DMS53 treated with DMSO at 0.1 percent for 48 hours (cell line): Measurements from ENCODE around the gene SNX15.

Experiments
- DNase-seq: peaks from one replicate; lab custom pipeline; 2025; ENCODE audit not compliant: unreplicated experiment; lab: John Stamatoyannopoulos, UW

The SNX15 gene

DNA sequence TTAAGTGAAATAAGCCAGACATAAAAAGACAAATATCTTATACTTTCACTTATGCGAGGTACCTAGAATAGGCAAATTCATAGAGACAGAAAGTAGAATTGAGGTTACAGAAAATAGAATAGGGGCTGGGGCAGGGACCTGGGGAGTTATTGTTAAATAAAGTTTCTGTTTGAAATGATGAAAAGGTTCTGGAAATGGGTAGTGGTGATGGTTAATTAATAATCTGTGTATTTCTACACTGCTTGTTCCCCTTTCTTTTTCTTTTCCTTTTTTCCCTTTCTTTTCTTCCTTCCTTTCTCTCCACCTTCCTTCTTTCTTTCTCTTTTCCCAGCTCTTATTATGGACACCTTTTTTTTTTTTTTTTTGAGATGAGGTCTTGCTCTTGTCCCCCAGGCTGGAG is 28.3 kb downstream of the SNX15 start:
- no peak for DNase-seq

DNA sequence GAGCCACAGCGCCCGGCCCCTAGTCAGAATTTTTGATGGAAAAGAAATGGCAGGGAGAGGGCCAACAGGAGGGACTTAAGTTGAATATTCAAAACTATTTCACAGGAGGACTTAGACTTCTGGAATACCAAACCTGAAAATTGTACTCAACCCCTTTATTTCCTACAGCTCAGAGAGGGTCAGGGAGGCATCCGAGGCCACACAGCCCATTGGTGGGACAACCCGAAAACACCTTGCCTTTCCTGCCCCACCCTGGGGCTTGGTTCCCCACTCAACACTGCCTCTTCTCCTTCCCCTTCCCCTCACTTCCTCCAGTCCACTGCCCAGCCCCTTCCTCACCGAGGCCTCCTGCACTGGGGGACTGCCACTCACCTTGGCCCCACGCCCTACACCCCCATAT is 29.8 kb downstream of the SNX15 start:
- no peak for DNase-seq

DNA sequence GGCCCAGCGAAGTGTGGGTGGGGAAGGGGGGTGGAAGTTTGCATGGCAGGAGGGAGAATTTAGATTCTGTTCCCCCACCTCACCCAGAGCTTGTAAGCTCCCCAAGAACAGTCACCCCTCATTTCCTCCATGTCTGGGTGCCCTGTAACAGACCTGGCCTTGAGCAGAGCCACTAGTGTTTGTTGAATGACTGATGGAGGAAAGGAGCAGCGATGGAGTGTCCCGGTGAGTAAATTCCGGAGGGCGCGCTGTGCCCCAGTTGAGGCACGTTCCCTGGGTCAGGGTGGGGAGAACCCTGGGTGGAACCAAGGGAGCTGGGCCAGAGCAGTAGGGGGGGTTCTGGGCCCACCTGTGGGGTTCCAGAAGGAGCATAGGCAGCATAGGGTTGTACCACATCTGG is 30.3 kb downstream of the SNX15 start:
- no peak for DNase-seq

DNA sequence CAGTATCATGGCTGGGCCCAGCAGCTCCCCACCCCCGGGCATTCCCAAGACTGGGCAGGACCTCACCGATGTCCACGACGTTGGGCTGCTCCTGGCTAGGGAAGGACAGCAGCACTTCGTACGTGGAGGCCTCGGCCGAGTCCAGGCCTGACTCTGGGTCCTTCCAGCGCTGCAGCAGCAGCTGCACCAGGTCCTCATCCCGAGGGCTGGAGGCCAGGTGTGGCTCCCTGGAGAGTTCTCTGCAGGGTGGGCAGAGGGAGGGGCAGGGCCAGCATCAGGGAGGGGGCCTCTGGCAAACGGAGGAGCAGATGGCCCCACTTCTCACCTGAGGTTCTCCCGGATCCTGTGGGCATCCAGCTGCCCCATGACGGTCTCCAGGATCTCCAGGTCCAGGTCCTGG is 30.8 kb downstream of the SNX15 start:
- DNase-seq, result no peak

DNA sequence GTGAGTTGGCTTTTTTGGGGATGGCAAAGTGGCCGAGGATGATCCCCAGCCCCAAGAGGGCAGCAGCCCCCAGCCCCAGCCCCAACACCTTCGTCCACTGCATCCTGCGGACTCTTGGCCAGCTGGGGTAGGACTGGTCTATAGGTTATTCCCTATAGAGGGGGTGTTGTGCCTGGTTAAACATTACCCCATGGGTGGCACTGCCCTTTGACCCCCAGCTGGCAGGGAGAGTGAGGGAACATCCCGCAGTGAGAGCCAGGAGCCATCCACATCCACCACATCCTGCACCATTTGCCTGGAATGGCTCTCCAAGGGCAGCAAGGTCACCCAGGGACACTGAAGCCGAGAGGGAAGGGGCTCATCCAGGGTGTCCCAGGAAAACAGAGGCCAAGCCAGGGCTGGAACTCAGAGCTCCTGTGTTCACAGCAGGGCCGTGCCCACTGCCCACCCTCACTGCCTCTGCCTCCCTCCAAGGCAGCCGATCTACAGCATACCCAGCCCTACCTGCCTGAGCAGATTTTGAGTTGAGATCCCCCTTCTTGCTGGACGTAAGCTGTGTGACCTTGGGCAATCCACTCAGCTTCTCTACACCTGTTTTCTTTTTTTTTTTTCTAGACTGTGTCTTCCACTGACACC is 31.3 kb downstream of the SNX15 start, which contains the start of gene NAALADL1:
TSS of gene NAALADL1 (minus strand) at position 135 of the 636 bp plus-strand sequence. CDS start at position 103, 32 bp downstream.
- DNase-seq, result no peak

DNA sequence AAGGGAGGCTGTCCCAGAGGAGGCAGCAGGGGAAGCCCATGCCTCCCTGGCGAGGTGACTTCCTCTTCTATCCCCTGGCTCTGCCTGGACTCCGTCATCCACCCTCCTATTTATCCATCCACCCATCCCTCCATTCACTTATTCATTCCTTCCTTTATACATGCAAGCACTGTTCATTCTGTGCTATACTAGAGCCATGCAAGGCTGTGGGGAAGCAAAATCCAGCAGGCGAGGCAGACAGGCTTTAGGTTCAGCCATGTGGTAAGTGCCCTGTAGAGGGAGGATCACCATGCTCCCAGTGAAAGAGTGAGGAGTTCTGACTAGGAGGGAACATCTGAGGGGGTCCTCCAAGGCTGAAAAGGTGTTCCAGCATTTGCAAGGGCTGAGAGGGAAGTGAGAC is 32.3 kb downstream of the SNX15 start:
- DNase-seq, result no peak

DNA sequence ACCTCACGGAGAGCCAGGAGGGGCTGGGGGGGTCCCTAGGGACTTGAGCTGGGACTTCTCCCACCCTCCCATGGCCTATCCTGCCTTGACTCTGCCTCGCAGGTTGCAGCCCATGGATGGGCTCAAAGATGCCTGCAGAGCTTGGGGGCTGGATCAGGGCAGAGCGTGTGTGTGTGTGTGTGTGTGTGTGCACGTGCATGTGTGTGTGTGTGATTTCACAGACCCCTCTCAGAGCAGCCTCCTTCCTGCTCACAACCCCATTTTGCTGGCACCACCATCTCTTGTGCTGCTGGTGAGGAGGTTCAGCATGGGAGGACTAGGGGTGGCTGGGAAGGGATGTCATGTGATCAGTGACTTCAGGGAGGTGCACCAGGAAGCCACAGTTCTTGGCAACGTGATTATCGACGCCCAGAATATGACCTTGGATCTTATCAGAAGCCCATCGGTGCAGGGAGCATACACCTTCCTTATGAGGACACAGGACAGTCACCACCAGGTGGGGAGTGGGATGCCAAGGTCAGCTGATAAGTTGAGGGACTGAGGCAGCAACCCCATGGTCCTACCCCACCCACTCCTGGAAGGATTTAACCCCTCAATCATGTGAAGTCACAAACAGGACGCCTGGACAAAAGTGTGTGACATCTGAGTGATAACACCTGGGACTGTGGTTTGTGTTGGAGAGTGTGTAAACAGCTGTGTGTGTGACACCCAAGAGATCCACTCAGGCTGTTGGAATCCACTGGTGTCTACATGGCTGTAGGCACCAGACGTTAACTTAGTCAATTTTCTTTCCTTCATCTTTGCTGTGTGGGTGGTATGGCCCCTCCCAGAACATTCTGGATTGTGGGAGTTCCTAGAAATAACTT is 33.0 kb downstream of the SNX15 start:
- no peak for DNase-seq

DNA sequence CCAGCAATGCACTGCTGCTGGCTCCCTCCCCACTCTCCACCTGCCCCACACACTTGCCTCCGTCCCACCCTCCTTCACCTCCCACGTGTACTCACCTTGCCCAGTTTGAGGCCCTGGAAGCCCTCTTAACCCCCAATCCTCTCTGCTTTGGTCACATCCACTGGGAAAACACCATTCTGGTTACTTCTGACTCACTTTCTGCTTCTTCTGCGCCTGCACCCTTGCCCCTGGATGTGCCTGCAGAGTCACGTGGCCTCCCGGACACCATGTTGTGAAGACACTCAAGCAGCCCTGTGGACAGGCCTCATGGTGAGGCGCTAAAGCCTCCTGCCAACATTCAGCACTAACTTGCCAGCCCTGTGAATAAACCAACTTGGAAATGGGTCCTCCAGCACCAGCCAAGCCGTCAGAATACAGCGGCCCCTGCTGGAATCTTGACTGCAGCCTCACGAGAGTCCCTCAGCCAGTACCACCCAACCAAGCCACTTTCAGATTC is 33.7 kb downstream of the SNX15 start:
- DNase-seq, result no peak

DNA sequence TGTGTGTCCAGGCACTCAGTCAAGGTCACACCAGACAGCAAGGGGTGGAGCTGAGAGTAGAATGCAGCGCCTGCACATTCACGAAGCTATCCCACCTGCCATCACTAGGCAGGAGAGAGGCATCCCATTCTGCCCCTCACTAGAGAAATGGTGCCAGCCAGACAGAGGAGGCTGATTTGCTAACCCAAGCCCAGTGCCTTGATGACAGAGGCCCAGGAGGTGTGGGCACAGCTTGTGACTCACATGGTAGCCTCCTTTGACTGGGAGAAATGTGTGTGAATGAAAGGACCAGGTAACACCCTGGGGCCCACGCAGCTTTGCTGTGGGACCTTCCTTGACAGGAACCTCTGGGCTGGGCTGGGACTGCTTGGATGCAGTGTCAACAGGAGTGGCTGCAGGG is 36.3 kb downstream of the SNX15 start:
- DNase-seq, result no peak

DNA sequence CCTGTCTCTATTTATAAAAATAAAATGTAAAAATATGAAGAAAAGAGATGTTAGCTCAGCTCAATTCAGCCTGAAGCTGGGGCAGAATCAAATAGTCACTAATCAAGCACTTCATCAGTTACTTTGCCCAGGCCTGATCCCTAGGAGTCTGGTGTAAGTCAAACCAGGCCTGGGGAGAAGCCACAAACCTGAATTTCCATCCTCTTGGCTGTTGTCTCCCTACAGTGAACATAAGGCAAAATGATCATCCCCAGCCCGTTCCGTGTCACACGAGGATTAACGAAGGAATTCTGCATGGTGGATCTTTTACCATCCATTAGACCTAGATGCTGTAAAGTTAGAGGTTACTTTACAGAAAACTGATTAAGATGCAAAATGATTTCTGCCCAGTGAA is 37.6 kb downstream of the SNX15 start:
- DNase-seq, result no peak

DNA sequence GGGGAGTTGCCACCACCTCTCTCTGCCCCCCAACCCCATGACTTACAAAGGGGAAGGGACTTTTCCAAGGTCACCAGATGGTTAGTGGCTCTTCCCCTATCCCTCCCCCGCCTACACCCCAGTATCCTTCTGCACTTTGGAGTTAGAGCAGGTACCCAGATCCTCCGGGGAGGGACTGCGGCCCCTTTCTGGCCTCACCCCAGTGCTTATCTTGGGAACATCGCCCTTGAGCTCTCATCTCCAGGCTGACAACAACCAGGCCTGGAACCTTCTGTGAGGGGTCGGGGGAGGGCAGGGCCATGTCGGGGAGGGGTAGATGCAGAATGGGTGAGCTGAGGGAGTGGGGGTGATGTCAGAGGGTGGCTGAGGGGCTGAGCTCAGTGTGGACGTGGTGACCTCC is 38.6 kb downstream of the SNX15 start:
- no peak for DNase-seq

DNA sequence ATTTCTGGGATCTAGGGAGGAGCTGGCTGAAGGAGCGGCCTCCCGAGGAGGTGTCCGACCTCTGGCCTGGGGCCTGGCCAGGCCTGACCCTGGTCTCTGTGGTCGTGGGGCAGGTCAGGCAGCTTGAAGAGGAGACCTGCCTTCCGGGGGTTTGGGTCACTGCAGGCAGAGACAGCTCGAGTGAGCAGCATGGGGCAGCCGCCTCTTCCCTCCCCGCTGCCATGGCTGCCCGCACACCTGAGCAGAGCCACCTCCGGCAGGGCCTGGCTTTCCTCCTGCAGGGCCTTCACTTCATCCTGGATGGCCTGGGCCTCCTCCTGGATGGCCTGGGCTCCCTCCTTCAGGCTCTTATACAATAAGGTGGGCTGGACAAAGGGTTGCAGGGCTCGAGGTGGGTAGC is 39.1 kb downstream of the SNX15 start:
- DNase-seq, result no peak

DNA sequence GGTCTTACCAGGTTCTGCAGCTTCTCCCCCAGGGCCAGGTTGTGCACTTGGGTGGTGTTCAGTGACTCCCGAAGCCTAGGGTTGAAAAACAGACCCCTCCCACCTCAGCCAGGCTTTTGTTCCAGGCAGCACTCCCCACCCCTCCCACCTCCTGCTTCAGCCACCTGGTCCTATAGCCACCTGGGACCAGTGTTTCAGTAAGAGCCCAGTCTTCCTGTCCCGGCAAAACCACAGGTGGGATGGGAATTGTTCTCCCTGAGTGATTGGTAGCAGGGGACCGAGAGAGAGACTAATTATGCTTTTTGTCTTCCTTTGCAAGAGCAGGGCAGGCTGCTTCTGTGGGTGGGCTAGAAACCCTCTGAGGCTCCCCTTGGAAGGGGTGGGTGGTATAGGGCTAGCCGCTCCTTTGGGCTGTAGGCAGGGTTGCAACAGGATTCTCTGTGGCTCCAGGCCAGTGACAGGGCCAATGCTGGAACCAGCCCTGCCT is 39.6 kb downstream of the SNX15 start:
- DNase-seq, result no peak

DNA sequence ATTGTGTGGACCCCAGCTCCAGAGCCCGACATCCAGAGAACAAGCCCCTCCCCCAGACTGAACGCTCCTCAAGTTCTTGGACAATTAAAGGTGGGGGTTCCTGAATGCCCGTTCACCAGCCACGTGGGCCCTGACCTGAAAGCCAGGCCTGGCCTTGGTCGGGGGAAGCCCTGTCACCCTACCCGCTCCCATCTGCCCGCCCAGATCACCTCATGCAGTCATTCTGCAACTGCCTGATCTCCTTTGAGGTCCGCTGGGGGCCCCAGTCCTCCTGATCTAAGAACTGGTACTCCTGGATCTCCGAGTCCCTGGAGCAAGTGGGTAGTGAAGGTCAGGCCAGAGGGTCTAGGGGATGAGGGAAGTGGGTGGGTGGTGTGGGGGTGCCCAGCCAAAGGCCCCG is 40.2 kb downstream of the SNX15 start:
- DNase-seq, result no peak

DNA sequence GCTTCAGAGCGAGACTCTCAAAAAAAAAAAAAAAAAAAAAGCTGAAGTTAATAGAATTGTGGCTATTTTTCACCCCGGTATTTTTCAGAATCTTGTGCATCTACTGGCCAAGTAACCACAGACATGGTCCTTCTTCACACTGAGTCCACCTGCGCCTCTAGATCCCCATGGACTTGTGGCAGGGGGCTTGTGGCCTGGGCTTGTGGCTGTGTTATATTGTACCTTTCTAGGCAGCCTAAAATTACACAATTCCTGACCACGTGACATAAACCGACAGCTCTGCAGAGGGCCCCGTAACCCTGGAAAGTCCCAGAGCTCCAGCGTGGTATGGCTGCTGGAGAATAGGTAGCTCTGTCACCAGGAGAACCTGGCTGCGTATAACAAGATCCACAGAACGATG is 42.0 kb downstream of the SNX15 start:
- DNase-seq, result no peak

DNA sequence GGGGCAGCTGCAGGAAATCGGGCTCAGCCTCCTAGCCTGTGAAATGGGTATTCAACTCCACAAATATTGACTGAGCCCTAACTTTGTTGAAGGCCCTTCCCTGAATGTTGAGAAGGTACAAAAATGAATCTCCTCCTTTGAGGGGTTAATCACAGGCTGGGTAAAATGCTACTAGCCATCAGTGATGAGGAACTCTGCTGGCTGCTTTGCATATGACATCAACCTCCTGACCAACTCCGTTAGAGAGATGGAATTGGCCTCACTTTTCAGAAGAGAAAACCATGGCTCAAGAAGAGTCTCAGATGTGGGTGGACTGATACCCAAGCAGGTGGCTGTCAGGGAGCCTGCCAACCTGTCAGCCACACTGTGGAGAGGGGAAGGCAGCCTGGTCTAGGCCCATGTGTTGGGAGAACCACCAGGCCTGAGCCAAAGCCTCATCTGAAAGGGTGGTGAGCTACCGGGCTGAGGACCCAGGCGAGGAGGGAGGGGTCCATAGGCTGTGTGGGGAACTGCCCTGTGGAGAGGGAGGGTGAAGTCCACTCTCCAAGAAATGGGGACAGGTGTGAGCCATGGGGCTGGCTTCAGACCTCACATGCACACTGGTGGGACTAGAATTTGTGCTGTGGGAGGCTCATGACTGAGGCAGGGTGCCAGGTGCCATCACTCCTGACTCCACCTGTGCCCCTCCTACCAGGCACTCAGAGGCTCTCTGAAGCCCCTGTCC is 44.8 kb downstream of the SNX15 start:
- DNase-seq, result no peak

DNA sequence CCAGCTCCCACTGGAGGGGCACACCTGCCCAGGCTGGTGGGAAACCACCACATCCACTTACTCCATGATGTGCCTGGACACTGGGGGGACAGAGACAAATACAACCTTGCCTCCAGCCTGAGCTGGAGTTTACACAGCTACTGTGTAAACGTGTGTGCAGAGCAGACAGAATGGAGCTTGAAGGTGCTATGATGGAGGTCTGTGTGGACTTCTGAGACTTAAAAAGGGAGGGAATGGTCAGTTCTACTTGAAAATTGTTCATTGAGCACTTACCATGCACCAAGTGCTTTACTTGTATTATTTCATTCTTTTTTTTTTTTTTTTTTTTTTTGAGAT is 45.4 kb downstream of the SNX15 start:
- no peak for DNase-seq

DNA sequence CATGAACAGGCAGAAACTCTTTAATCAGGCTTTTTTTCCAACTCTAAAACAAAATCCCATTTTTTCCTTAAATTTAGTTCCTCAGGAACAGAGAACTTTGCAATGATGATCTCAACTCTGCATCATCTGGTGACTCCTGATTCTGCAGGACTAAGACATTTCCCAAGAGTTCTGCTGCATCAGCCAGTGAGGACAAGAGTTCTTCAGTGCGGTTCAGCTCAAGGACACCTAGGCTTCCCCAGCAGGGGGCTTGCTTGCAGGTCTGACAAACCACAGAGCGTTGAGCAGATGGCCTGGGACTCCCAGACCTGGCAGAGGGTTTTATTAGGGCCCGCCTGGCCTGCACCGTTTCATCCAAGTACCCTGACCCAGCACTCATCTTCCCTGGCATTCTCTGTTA is 50.2 kb downstream of the SNX15 start:
- DNase-seq, result no peak

DNA sequence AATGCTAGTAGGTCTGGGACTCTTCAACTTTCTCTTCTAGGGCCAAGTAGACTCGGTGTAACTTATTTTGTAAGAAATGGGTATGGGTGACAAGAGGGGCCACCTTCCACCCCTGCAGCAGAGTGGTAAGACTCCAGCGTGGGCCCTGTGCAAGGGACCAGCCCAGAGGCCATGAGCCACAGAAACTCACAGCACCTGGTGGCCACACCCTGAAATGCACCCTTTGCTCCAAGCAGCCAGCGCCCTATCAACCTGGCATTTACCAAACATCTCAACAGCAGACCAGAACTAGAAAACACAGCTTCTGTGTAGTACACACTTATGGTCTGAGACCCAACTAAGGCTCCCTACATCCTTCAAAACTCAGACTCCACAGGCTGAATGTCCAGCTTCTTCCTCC is 50.9 kb downstream of the SNX15 start:
- no peak for DNase-seq

DNA sequence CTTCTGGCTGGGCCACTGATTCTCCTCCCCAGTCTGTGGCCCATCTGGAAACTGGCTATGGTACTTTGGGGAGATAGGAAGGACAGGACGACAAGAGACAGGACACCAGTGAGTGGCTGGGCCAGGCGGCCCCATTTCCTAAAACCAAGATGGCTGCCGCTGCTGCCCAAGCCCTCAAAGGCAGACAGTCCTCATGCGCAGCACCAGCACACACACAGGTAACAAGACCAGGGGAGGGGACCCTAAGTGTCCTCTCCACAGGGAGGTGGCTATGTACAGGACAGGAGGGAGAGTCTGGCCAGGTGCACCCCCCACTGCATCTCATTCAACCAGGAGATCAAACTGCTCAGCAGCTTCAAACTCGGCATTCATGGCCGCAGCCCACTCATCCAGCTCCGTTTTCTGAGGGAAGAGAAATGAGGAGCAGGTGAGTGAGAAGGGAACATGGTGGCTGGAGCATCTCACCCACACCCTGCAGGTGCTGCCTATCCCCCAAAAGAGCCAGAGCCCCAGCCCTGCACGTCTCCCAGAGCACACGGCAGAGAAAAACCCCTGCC is 51.6 kb downstream of the SNX15 start:
- no peak for DNase-seq

DNA sequence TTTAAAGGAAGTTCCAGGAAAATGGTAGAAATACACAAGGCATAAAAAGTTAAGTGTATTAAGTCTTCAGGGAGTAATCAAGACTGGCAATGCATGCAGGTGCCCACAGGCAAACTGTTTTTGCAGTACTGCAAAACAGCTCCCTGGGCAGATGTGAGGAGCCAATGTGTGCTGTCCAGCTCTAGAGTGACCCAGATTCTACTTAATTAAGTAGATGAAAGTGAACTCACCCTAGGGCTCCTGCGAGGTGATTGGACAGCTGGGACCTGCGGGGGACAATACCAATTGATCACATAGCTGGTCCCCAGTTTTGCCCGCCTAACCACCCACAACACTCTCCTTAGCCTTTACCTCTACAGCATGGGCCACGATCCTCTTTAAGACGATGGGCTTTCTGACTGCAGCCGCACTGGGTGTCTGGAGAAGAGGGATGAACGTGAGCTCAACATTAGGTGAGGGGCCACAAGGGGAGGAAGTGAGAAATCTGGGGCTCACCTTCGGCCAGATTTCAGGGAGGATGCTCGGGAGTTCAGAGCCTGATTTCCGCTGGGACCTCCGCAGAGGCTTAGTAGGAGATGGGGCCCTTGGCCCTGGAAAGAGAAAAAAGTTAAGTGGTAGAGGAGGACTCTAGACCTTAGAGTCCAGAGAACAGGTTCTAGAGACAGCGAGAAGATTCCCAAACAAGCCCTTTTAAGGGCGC is 56.0 kb downstream of the SNX15 start:
- no peak for DNase-seq
